D721Med (cell line): ENCODE data around the gene LYPD6B.

Experiments
- DNase-seq: peaks from one replicate; pipeline ENCODE4 v3.0.0; 2011; ENCODE audit warnings: low spot score; ENCODE audit not compliant: insufficient read length
- FAIRE-seq: peaks from 2 replicates; lab custom pipeline; 2011; peaks lifted over from hg19 to GRCh38; lab: Jason Lieb, UNC
- TF ChIP-seq, protein P1 (sequence below): IDR thresholded peaks from 2 replicates; pipeline ENCODE4 v1.5.1; 2012; ENCODE audit warnings: mild to moderate bottlenecking, control low read depth; ENCODE audit not compliant: insufficient read depth; ENCODE audit errors: missing control alignments

LYPD6B gene, protein sequence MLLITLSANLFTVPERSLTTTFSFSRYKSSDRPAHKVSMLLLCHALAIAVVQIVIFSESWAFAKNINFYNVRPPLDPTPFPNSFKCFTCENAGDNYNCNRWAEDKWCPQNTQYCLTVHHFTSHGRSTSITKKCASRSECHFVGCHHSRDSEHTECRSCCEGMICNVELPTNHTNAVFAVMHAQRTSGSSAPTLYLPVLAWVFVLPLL

DNA sequence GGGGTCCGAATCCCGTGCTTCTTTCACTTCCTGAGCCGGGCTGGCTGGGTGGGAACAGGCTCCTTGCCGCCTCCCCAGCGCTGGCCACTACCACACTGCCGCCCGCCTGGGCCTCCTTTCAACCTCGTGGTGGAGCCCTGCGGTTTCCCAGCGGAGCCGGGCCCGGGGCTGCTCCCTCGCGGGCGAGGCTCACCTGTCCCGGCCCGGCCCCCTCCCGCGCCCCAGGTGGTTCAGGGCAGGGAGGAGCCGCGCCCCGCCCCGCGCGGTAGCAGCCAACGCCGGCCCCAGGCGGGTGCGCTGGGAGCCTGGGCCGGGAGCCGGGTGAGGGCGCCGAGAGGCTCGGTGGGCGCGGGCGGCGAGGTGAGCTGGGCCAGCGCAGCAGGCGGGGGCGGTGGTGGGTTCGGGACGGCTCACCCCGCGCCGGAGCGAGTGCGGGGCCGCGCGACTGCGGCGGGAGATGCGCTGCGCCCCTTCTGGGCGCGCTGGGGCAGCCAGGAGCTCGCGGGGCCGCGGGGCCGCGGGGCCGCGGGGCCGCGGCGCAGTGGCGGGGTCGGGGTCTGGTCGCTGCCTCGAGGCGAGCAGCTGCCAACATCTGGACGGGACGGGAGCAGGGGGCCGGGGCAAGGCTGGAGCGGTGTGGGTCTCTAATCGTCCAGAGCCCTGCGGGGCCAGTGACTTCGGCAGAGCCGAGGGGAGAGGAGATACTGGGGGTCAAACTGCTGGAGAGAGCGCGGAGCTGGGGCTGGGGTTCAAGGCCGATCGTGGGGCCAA, at the start of gene LYPD6B:
TSS of gene LYPD6B (plus strand) at position 258 of the 771 bp plus-strand sequence. CDS start 92,250 bp downstream, outside the sequence.
- DNase-seq (peak; percentile 46), FAIRE-seq (no peak)
- TF ChIP-seq, protein P1, sequence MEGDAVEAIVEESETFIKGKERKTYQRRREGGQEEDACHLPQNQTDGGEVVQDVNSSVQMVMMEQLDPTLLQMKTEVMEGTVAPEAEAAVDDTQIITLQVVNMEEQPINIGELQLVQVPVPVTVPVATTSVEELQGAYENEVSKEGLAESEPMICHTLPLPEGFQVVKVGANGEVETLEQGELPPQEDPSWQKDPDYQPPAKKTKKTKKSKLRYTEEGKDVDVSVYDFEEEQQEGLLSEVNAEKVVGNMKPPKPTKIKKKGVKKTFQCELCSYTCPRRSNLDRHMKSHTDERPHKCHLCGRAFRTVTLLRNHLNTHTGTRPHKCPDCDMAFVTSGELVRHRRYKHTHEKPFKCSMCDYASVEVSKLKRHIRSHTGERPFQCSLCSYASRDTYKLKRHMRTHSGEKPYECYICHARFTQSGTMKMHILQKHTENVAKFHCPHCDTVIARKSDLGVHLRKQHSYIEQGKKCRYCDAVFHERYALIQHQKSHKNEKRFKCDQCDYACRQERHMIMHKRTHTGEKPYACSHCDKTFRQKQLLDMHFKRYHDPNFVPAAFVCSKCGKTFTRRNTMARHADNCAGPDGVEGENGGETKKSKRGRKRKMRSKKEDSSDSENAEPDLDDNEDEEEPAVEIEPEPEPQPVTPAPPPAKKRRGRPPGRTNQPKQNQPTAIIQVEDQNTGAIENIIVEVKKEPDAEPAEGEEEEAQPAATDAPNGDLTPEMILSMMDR, result no peak

DNA sequence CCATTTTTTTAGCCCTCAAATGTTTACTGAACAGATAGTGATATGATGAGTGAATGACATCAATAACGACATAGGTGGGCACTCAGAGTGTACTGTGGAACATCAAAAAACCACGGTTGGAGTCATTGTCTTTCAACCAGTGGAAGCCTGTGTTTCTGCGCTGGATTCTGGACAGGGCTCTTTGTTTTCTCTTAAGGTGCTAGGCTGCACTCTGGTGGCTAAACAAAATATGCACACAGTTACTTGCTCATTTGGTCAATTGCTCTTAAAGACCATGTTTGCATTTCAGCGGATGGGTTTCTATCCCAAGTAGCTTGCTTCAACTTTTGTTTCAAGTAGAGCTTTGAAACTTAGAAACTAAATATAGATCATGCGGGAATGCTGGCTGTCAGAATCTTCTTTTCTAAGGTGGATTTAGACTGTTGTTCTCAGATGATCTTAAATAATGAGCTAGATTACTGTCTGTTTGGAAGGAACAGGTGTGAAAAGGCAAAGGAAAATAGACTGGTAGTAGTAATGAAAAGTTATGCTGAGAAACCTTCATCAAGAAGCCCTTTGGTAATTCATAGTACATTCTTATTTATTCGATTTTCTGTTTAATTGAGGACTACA, 48.5 kb upstream of the LYPD6B start:
- TF ChIP-seq, protein P1, result peak; percentile 82
- FAIRE-seq (peak; percentile 77), DNase-seq (no peak)

GRCh38 chr2:148990968-148991367, 47.5 kb upstream of the LYPD6B start:
- DNase-seq (no peak), FAIRE-seq (no peak)
- TF ChIP-seq, protein P1, result no peak

GRCh38 chr2:148992448-148992847, 46.1 kb upstream of the LYPD6B start:
- DNase-seq (no peak), FAIRE-seq (no peak)
- TF ChIP-seq, protein P1, result no peak

- no peak for FAIRE-seq
- no peak for DNase-seq
- TF ChIP-seq, protein P1, result no peak
These were observed 45.1 kb upstream of the LYPD6B start for GRCh38 chr2:148993351-148993750.

DNA sequence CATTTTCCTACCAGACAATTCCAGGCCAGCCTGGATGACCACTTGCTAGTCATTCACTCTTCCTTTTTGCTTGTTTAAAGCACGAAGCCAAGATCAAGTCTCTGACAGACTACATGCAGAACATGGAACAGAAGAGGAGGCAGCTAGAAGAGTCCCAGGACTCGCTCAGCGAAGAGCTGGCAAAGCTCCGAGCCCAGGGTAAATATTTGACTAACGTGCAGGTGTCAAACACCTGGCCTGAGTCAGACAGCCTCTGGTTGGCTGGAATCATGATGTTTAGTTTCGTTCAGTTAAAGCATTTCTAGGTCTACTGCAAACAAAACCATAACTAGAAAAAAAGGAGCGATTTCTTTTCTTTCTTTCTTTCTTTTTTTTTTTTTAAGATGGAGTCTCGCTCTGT, 44.2 kb upstream of the LYPD6B start:
- DNase-seq, result no peak
- TF ChIP-seq, protein P1, result no peak
- no peak for FAIRE-seq
